Mucosa of rectum (tissue), 2 donors: ENCODE measurements around the gene CNGA3.

ENCODE experiments used
- H3K27ac ChIP-seq, 2 donors: one replicate each; pipeline ENCODE4 v1.7.0; 2013; ENCODE audit warnings: inconsistent platforms in 2 of 2, low read depth in 2 of 2, low read length in 2 of 2
- H3K27me3 ChIP-seq, 2 donors: one replicate each; pipeline ENCODE4 v1.7.0; 2013; ENCODE audit warnings: low read length in 2 of 2; ENCODE audit not compliant: control insufficient read depth in 2 of 2, insufficient read depth in 2 of 2
- H3K36me3 ChIP-seq, 2 donors: one replicate each; pipeline ENCODE4 v1.7.0; 2013; ENCODE audit warnings: low read length in 2 of 2; ENCODE audit not compliant: control insufficient read depth in 2 of 2, insufficient read depth in 2 of 2
- H3K4me1 ChIP-seq, 2 donors: one replicate each; pipeline ENCODE4 v1.7.0; 2013; ENCODE audit warnings: low read length in 2 of 2, mild to moderate bottlenecking in 1 of 2; ENCODE audit not compliant: control insufficient read depth in 2 of 2, insufficient read depth in 2 of 2
- H3K4me3 ChIP-seq, 2 donors: one replicate each; pipeline ENCODE4 v1.7.0; 2013; ENCODE audit warnings: low read length in 2 of 2
- H3K9ac ChIP-seq, 2 donors: one replicate each; pipeline ENCODE4 v1.7.0; 2013; ENCODE audit warnings: low read length in 2 of 2, low read depth in 1 of 2, mild to moderate bottlenecking in 1 of 2
- H3K9me3 ChIP-seq, 2 donors: one replicate each; pipeline ENCODE4 v1.7.0; 2013; ENCODE audit warnings: low read length in 2 of 2; ENCODE audit not compliant: control insufficient read depth in 2 of 2
- donor health status: healthy.
- donor health status: Normal muscosa, but diverticular disease.

CNGA3 gene

DNA sequence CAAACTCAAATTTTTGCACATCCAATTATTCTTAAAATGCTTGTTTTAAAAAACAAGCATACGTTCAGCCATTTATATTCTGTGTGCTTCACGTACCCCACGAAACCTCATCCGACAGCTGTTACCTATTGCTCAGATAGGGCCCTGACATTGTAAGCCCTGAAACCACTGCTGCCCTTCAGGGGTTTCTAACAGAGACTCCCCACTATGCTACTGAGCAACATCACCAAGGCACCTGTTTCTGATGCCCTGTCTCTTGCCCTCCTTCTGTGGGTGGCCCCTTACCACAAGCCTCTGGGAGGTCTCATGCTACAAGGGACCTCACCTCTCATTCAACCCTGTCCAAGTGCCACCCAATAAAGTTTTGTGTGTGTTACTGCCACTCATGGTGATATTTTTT is 18.5 kb upstream of the CNGA3 start:
- Histone ChIP-seq H3K27ac (no peak overlapping the region), H3K9ac (no peak overlapping the region), H3K4me3 (no peak overlapping the region), H3K36me3 (no peaks in the 10 kb centered on the region), H3K9me3 (no peaks in the 10 kb centered on the region), H3K4me1 (no peaks in the 10 kb centered on the region), H3K27me3 (no peaks in the 10 kb centered on the region)

DNA sequence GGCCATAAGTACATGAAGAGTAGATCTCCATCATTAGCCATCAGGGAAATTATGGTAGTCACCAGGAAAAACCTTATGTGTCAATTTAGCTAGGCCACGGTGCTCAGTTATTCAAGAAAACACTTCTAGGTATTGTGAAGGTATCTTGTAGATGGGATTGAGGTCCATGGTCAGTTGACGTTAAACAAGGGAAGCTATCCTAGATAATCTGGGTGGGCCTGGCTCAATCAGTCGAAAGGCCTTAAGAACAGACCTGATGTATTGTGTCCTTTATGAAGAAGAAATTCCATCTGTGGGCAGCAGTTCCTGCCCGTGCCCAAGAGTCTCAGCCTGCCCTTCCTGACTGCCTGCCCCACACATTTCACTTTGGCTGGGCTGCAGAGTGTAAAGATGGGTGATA is 16.7 kb upstream of the CNGA3 start:
- Histone ChIP-seq H3K9ac (no peak overlapping the region), H3K27me3 (peaks cover 0 to 2% of the 10 kb centered on the region in 2 donors), H3K9me3 (no peaks in the 10 kb centered on the region), H3K4me3 (no peak overlapping the region), H3K36me3 (no peaks in the 10 kb centered on the region), H3K4me1 (no peaks in the 10 kb centered on the region), H3K27ac (no peak overlapping the region)

DNA sequence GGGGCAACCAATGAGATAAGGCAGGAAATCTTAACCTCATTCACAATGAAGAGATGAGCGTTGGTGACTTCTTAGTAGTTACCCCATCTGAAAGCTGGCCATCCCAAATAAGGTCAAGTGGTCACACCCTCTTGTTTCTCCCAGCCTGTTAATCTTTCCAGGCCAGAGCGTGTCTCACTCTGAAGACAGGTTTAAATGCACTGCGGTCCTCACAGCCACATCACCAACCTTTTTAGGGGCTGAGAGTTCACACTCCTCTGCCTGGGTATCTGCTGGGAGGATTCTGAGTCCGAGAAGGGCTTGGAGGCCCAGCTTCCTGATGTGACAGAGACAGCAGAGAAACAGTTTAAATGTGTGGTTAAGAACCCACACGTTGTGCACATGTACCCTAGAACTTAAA is 13.3 kb upstream of the CNGA3 start:
- no peak overlapping the region for H3K9ac ChIP-seq
- no peaks in the 10 kb centered on the region for H3K4me1 ChIP-seq
- H3K36me3 ChIP-seq = no peaks in the 10 kb centered on the region
- no peaks in the 10 kb centered on the region for H3K9me3 ChIP-seq
- H3K4me3 ChIP-seq = no peak overlapping the region
- peaks cover 0 to 2% of the 10 kb centered on the region in 2 donors for H3K27me3 ChIP-seq
- H3K27ac ChIP-seq = no peak overlapping the region

DNA sequence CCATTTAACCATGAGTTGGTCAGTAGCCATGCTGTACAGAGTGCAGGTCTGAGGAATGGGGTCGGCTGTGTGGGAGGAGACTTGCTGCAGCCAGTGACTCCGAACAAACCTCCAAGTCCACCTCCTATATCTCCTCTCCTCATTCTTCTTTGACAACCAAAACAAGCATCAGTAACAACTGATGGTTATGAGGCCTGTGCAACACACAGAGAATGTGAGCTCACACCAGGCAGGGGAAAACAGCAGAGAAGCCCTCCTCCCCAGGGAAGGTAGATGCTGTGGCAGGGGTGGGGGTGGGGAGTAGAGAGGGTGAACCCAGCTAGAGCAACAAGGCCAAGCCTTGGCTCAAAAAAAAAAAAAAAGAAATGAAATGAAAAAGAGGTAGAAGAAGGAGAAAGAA is 12.3 kb upstream of the CNGA3 start:
- H3K27ac ChIP-seq = no peak overlapping the region

DNA sequence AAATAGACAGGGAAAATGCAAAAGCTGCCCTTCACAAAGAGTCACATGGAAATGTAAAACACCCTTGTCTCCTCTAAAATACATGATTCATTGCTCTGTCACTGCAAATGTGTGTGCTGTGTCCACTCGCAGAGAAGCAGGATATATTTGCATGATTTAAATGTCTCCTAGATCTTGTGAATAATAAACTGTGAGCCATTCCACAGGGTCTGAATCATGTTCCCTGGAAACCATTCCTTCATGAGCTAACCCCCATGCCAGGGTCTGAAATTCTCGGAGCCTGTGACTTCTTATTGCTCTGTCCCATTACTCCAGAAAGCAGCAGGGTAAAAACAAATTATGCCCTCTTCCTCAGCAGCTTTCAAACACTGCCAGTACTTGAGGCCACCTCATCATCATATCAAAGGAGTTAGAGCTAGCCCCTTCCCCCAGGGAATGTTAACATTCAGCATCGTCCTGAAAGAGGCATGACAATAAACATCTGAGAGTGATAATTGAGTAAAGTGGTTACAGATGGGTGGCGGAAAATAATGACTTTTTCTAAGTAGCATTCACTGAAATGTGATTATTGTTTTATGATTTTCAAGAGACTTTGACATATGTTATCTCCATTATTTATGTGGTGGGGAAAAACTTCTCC is 11.7 kb upstream of the CNGA3 start:
- no peak overlapping the region for H3K4me3 ChIP-seq
- no peaks in the 10 kb centered on the region for H3K4me1 ChIP-seq
- no peaks in the 10 kb centered on the region for H3K9me3 ChIP-seq
- no peaks in the 10 kb centered on the region for H3K36me3 ChIP-seq
- no peak overlapping the region for H3K27ac ChIP-seq
- H3K9ac ChIP-seq = no peak overlapping the region
- peaks cover 0 to 2% of the 10 kb centered on the region in 2 donors for H3K27me3 ChIP-seq

More for the DNA sequence above, 12.3 kb upstream of the CNGA3 start:
- no peak overlapping the region for H3K4me3 ChIP-seq
- H3K27me3 ChIP-seq = peaks cover 0 to 2% of the 10 kb centered on the region in 2 donors
- H3K4me1 ChIP-seq = no peaks in the 10 kb centered on the region
- H3K9ac ChIP-seq = no peak overlapping the region
- H3K9me3 ChIP-seq = no peaks in the 10 kb centered on the region
- H3K36me3 ChIP-seq = no peaks in the 10 kb centered on the region

GRCh38 chr2:98335271-98335670 is 11.0 kb upstream of the CNGA3 start:
- H3K4me3 ChIP-seq = no peak overlapping the region
- H3K4me1 ChIP-seq = no peaks in the 10 kb centered on the region
- peaks cover 0 to 2% of the 10 kb centered on the region in 2 donors for H3K27me3 ChIP-seq
- no peaks in the 10 kb centered on the region for H3K9me3 ChIP-seq
- no peaks in the 10 kb centered on the region for H3K36me3 ChIP-seq
- no peak overlapping the region for H3K9ac ChIP-seq
- no peak overlapping the region for H3K27ac ChIP-seq

GRCh38 chr2:98341241-98341640 is 5.0 kb upstream of the CNGA3 start:
- no peak overlapping the region for H3K9ac ChIP-seq
- H3K36me3 ChIP-seq = no peaks in the 10 kb centered on the region
- H3K9me3 ChIP-seq = no peaks in the 10 kb centered on the region
- H3K4me1 ChIP-seq = no peaks in the 10 kb centered on the region
- peaks cover 8 to 12% of the 10 kb centered on the region in 2 donors for H3K27me3 ChIP-seq
- no peak overlapping the region for H3K27ac ChIP-seq
- no peak overlapping the region for H3K4me3 ChIP-seq

- Histone ChIP-seq H3K9me3 (no peaks in the 10 kb centered on the region), H3K4me3 (no peak overlapping the region), H3K27me3 (peaks cover 19 to 20% of the 10 kb centered on the region in 2 donors), H3K4me1 (no peaks in the 10 kb centered on the region), H3K36me3 (no peaks in the 10 kb centered on the region), H3K27ac (no peak overlapping the region), H3K9ac (no peak overlapping the region)
Observed at GRCh38 chr2:98343285-98343684, 3.0 kb upstream of the CNGA3 start.

GRCh38 chr2:98347298-98348065 is 1.2 kb downstream of the CNGA3 start:
- H3K4me3 ChIP-seq = no peak overlapping the region
- no peak overlapping the region for H3K9ac ChIP-seq
- H3K4me1 ChIP-seq = no peaks in the 10 kb centered on the region
- H3K27me3 ChIP-seq = peaks cover 32% of the 10 kb centered on the region in 2 donors
- H3K9me3 ChIP-seq = no peaks in the 10 kb centered on the region
- no peak overlapping the region for H3K27ac ChIP-seq
- H3K36me3 ChIP-seq = no peaks in the 10 kb centered on the region

- H3K27ac ChIP-seq = no peak overlapping the region
Observed at GRCh38 chr2:98348066-98348561, 1.9 kb downstream of the CNGA3 start.

More at GRCh38 chr2:98348066-98348561, 1.9 kb downstream of the CNGA3 start:
- Histone ChIP-seq H3K4me1 (no peaks in the 10 kb centered on the region), H3K9ac (no peak overlapping the region), H3K4me3 (no peak overlapping the region), H3K36me3 (no peaks in the 10 kb centered on the region), H3K27me3 (peaks cover 32% of the 10 kb centered on the region in 2 donors), H3K9me3 (no peaks in the 10 kb centered on the region)
